ENCODE data around the gene PTGFR.
A peak's percentile ranks its signal among the peaks of the same experiment; 100 is the strongest.

Gene PTGFR

GRCh38 chr1:78549331-78549730, 58.6 kb downstream of the PTGFR start:
- H3K4me3 ChIP-seq (ENCODE audit: low read depth, low read length), result no peak overlapping the region
- TF ChIP-seq, protein P1, sequence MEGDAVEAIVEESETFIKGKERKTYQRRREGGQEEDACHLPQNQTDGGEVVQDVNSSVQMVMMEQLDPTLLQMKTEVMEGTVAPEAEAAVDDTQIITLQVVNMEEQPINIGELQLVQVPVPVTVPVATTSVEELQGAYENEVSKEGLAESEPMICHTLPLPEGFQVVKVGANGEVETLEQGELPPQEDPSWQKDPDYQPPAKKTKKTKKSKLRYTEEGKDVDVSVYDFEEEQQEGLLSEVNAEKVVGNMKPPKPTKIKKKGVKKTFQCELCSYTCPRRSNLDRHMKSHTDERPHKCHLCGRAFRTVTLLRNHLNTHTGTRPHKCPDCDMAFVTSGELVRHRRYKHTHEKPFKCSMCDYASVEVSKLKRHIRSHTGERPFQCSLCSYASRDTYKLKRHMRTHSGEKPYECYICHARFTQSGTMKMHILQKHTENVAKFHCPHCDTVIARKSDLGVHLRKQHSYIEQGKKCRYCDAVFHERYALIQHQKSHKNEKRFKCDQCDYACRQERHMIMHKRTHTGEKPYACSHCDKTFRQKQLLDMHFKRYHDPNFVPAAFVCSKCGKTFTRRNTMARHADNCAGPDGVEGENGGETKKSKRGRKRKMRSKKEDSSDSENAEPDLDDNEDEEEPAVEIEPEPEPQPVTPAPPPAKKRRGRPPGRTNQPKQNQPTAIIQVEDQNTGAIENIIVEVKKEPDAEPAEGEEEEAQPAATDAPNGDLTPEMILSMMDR (IDR thresholded peaks at IDR 0.05; ENCODE audit: low read depth, low read length, missing control alignments), result no peak
- no peak for DNase-seq (ENCODE audit: low read depth)

DNA sequence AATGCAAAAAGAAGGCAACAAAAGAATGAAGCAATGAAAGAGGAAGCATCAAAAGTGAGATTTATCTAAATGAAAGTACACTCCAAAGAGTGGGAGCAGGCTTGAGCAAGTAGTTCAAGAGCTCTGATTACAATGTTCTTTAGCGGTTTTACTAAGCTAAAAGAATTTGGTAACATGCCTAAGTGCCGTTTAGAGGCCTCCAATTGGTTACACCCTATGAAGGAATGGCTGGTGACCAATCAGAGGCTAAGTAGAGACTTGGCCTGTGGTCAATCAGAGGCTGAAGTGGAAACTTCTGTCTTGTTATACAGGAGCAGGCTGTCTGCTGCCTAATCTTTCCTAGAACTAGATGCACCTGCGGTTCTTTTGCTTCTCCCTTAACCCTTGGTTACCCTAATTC, 59.1 kb downstream of the PTGFR start:
- no peak for DNase-seq (ENCODE audit: low read depth)
- TF ChIP-seq, protein P1 (IDR thresholded peaks at IDR 0.05; ENCODE audit: low read depth, low read length, missing control alignments), result no peak
- H3K4me3 ChIP-seq (ENCODE audit: low read depth, low read length), result no peak overlapping the region

- no peak for DNase-seq (ENCODE audit: low read depth)
- TF ChIP-seq, protein P1 (IDR thresholded peaks at IDR 0.05; ENCODE audit: low read depth, low read length, missing control alignments), result peak; percentile 25
- no peak overlapping the region for H3K4me3 ChIP-seq (ENCODE audit: low read depth, low read length)
Measured at GRCh38 chr1:78553859-78554258, 63.1 kb downstream of the PTGFR start.

- DNase-seq (ENCODE audit: low read depth), result no peak
- H3K4me3 ChIP-seq (ENCODE audit: low read depth, low read length), result no peak overlapping the region
- TF ChIP-seq, protein P1 (IDR thresholded peaks at IDR 0.05; ENCODE audit: low read depth, low read length, missing control alignments), result no peak
Measured at GRCh38 chr1:78554840-78555239, 64.1 kb downstream of the PTGFR start.

DNA sequence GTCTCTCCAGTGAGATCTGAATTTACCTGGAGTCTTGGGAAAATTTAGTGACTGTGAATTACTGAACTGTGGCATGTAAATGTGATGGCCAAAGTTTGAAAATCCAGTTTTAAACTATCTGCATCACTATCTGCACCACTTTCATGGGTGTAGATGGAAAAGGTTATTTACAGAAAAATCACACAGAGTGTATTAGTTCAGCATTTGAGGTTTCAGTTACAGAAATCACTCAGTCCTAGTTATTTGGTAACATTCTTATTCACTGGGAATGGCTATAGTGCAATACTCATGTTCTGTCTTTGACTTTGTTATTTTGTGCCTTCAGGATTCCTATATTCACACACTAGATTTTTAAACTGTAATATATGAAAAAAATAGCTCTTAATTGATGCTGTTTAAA, 68.9 kb downstream of the PTGFR start:
- TF ChIP-seq, protein P1 (IDR thresholded peaks at IDR 0.05; ENCODE audit: low read depth, low read length, missing control alignments), result no peak
- H3K4me3 ChIP-seq (ENCODE audit: low read depth, low read length), result no peak overlapping the region
- no peak for DNase-seq (ENCODE audit: low read depth)

DNA sequence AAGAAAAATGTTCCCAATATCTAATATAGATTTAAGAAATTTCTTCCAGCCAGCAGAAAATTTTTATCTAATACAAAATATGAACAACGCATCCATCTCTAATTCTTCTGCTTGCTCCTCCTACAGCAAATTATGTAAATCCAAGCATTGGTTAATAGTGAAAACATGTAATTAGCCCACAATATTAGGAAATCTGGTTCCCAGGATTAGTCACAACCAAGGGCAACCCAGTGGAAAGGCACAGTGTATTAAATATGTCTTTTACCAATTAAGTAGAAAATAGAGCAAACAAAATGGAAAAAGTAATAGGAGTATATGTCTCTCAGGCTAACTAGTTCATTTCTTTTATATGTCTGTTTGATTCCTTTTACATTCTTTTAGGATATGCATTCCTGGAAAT, 70.0 kb downstream of the PTGFR start:
- H3K4me3 ChIP-seq (ENCODE audit: low read depth, low read length), result no peak overlapping the region
- TF ChIP-seq, protein P1 (IDR thresholded peaks at IDR 0.05; ENCODE audit: low read depth, low read length, missing control alignments), result no peak
- no peak for DNase-seq (ENCODE audit: low read depth)

DNA sequence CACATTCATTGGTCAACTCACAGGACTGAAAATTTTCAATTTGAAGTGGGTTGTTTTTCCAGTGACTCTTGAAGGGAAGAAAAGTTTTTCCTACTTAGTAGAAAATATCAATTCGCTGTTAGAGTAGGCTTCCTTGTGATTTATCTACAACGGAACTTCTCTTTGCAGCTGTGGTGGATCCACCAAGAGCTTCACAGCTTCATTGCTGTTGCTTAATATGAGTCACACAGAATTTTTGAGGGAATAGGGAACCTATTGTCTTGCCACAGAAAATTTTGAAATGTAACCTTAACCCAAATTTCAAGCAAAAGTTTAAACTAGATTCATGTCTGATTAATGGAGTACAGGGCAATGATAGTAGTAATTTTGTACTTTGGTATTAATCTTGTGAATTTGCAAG, 71.1 kb downstream of the PTGFR start:
- no peak overlapping the region for H3K4me3 ChIP-seq (ENCODE audit: low read depth, low read length)
- DNase-seq (ENCODE audit: low read depth), result no peak
- TF ChIP-seq, protein P1 (IDR thresholded peaks at IDR 0.05; ENCODE audit: low read depth, low read length, missing control alignments), result no peak

Data from GM12864 (cell line).